Activated CD8-positive, alpha-beta memory T cell treated with anti-CD3 and anti-CD28 coated beads for 48 hours (primary cell): Measurements from ENCODE around the gene EEF1E1.

ENCODE experiments used
- DNase-seq, 3 experiments: peaks; one replicate each; pipeline ENCODE4 v3.0.0-alpha.2; 2020; ENCODE audit warnings: low read depth in 2 of 3, low spot score in 2 of 3

EEF1E1 gene

GRCh38 chr6:8088886-8089285 lies 13.5 kb downstream of the EEF1E1 start:
- DNase-seq: no peak

- no peak for DNase-seq
Measured at GRCh38 chr6:8087870-8088754, 14.2 kb downstream of the EEF1E1 start.

GRCh38 chr6:8086755-8087306 lies 15.5 kb downstream of the EEF1E1 start:
- no peak for DNase-seq

GRCh38 chr6:8085053-8085511 lies 17.3 kb downstream of the EEF1E1 start:
- DNase-seq: no peak

- DNase-seq: no peak
Measured at GRCh38 chr6:8084586-8084985, 17.8 kb downstream of the EEF1E1 start.

- no peak for DNase-seq
Measured at GRCh38 chr6:8082954-8083858, 19.1 kb downstream of the EEF1E1 start.

GRCh38 chr6:8082572-8082953 lies 19.8 kb downstream of the EEF1E1 start:
- DNase-seq: no peak

GRCh38 chr6:8080362-8081151 lies 21.8 kb downstream of the EEF1E1 start:
- no peak for DNase-seq

- no peak for DNase-seq
Measured at GRCh38 chr6:8079126-8079525, 23.2 kb downstream of the EEF1E1 start.

- DNase-seq: no peak
Measured at GRCh38 chr6:8077991-8078390, 24.4 kb downstream of the EEF1E1 start.

GRCh38 chr6:8075704-8076103 lies 26.6 kb downstream of the EEF1E1 start:
- no peak for DNase-seq

- no peak for DNase-seq
Measured at GRCh38 chr6:8075185-8075584, 27.2 kb downstream of the EEF1E1 start.

GRCh38 chr6:8074213-8074612 lies 28.1 kb downstream of the EEF1E1 start:
- DNase-seq: no peak

GRCh38 chr6:8073758-8074157 lies 28.6 kb downstream of the EEF1E1 start:
- DNase-seq: no peak

- DNase-seq: no peak
Measured at GRCh38 chr6:8070718-8071117, 31.6 kb downstream of the EEF1E1 start.

- no peak for DNase-seq
Measured at GRCh38 chr6:8069631-8070284, 32.6 kb downstream of the EEF1E1 start.

- no peak for DNase-seq
Measured at GRCh38 chr6:8069151-8069550, 33.2 kb downstream of the EEF1E1 start.

- no peak for DNase-seq
Measured at GRCh38 chr6:8066108-8066507, 36.2 kb downstream of the EEF1E1 start.

GRCh38 chr6:8065519-8065911 lies 36.8 kb downstream of the EEF1E1 start:
- no peak for DNase-seq
